ENCODE data around the gene ALG11.

The ALG11 gene

GRCh38 chr13:52011632-52012511 is at the start of gene ALG11:
Gene ALG11 (plus strand): TSS chr13:52012398. CDS start chr13:52012419, 21 bp downstream.
- peak; percentile 99 for ATAC-seq (replicated peaks; ENCODE audit: extremely low read depth, poor library complexity, severe bottlenecking)
- peak within 1 kb of the TSS; percentile 93 for H3K4me3 Mint-ChIP-seq

GRCh38 chr13:51966186-51966585 is 46.0 kb upstream of the ALG11 start:
- no peak for ATAC-seq (replicated peaks; ENCODE audit: extremely low read depth, poor library complexity, severe bottlenecking)
- Mint-ChIP-seq H3K27me3 (no peaks in the 10 kb centered on the region), H3K9me3 (no peaks in the 10 kb centered on the region), H3K4me1 (peaks cover 13% of the 10 kb centered on the region), H3K4me3 (no peak overlapping the region), H3K27ac (ENCODE audit: low read depth) (no peak overlapping the region), H3K36me3 (ENCODE audit: insufficient read depth) (peaks cover 1% of the 10 kb centered on the region)
- DNase-seq (ENCODE audit: low spot score in 2 of 2): no peak

More at GRCh38 chr13:52011632-52012511, at the start of gene ALG11:
- H3K27ac Mint-ChIP-seq (ENCODE audit: low read depth): peak within 1 kb of the TSS; percentile 95
- H3K4me1 Mint-ChIP-seq: peaks cover 34% of the 10 kb centered on the region
- H3K9me3 Mint-ChIP-seq: no peaks in the 10 kb centered on the region
- peaks cover 12% of the 10 kb centered on the region for H3K36me3 Mint-ChIP-seq (ENCODE audit: insufficient read depth)
- peak; percentile 100 for DNase-seq (ENCODE audit: low spot score in 2 of 2)
- H3K27me3 Mint-ChIP-seq: peaks cover 32% of the 10 kb centered on the region

GRCh38 chr13:51967482-51968446 is 44.4 kb upstream of the ALG11 start:
- H3K36me3 Mint-ChIP-seq (ENCODE audit: insufficient read depth): peaks cover 1% of the 10 kb centered on the region
- no peak for DNase-seq (ENCODE audit: low spot score in 2 of 2)
- H3K9me3 Mint-ChIP-seq: no peaks in the 10 kb centered on the region
- H3K27ac Mint-ChIP-seq (ENCODE audit: low read depth): no peak overlapping the region
- peaks cover 13% of the 10 kb centered on the region for H3K4me1 Mint-ChIP-seq
- no peak for ATAC-seq (replicated peaks; ENCODE audit: extremely low read depth, poor library complexity, severe bottlenecking)
- no peak overlapping the region for H3K4me3 Mint-ChIP-seq
- H3K27me3 Mint-ChIP-seq: no peaks in the 10 kb centered on the region

GRCh38 chr13:51970349-51970748 is 41.8 kb upstream of the ALG11 start:
- no peak for DNase-seq (ENCODE audit: low spot score in 2 of 2)
- Mint-ChIP-seq H3K4me1 (peaks cover 13% of the 10 kb centered on the region), H3K27me3 (no peaks in the 10 kb centered on the region), H3K4me3 (no peak overlapping the region), H3K36me3 (ENCODE audit: insufficient read depth) (no peaks in the 10 kb centered on the region), H3K27ac (ENCODE audit: low read depth) (no peak overlapping the region), H3K9me3 (no peaks in the 10 kb centered on the region)
- no peak for ATAC-seq (replicated peaks; ENCODE audit: extremely low read depth, poor library complexity, severe bottlenecking)

- ATAC-seq (replicated peaks; ENCODE audit: extremely low read depth, poor library complexity, severe bottlenecking): no peak
- Mint-ChIP-seq H3K27ac (ENCODE audit: low read depth) (no peak overlapping the region), H3K36me3 (ENCODE audit: insufficient read depth) (no peaks in the 10 kb centered on the region), H3K4me3 (no peak overlapping the region), H3K27me3 (no peaks in the 10 kb centered on the region), H3K4me1 (peaks cover 8% of the 10 kb centered on the region), H3K9me3 (no peaks in the 10 kb centered on the region)
- no peak for DNase-seq (ENCODE audit: low spot score in 2 of 2)
These were observed 40.4 kb upstream of the ALG11 start for GRCh38 chr13:51971520-51972426.

- H3K27ac Mint-ChIP-seq (ENCODE audit: low read depth): no peak overlapping the region
- no peaks in the 10 kb centered on the region for H3K36me3 Mint-ChIP-seq (ENCODE audit: insufficient read depth)
- DNase-seq (ENCODE audit: low spot score in 2 of 2): no peak
- no peak for ATAC-seq (replicated peaks; ENCODE audit: extremely low read depth, poor library complexity, severe bottlenecking)
- no peaks in the 10 kb centered on the region for H3K9me3 Mint-ChIP-seq
- no peak overlapping the region for H3K4me3 Mint-ChIP-seq
- no peaks in the 10 kb centered on the region for H3K4me1 Mint-ChIP-seq
- H3K27me3 Mint-ChIP-seq: no peaks in the 10 kb centered on the region
These were observed 37.7 kb upstream of the ALG11 start for GRCh38 chr13:51974482-51974881.

GRCh38 chr13:51976423-51976822 is 35.8 kb upstream of the ALG11 start:
- Mint-ChIP-seq H3K27me3 (no peaks in the 10 kb centered on the region), H3K4me3 (no peak overlapping the region), H3K36me3 (ENCODE audit: insufficient read depth) (no peaks in the 10 kb centered on the region), H3K9me3 (no peaks in the 10 kb centered on the region), H3K27ac (ENCODE audit: low read depth) (no peak overlapping the region), H3K4me1 (no peaks in the 10 kb centered on the region)
- DNase-seq (ENCODE audit: low spot score in 2 of 2) (no peak), ATAC-seq (replicated peaks; ENCODE audit: extremely low read depth, poor library complexity, severe bottlenecking) (no peak)

- Mint-ChIP-seq H3K9me3 (no peaks in the 10 kb centered on the region), H3K4me1 (no peaks in the 10 kb centered on the region), H3K36me3 (ENCODE audit: insufficient read depth) (no peaks in the 10 kb centered on the region), H3K4me3 (no peak overlapping the region), H3K27me3 (no peaks in the 10 kb centered on the region), H3K27ac (ENCODE audit: low read depth) (no peak overlapping the region)
- ATAC-seq (replicated peaks; ENCODE audit: extremely low read depth, poor library complexity, severe bottlenecking) (no peak), DNase-seq (ENCODE audit: low spot score in 2 of 2) (no peak)
These were observed 35.3 kb upstream of the ALG11 start for GRCh38 chr13:51976890-51977289.

- H3K9me3 Mint-ChIP-seq: no peaks in the 10 kb centered on the region
- no peaks in the 10 kb centered on the region for H3K27me3 Mint-ChIP-seq
- no peak overlapping the region for H3K4me3 Mint-ChIP-seq
- ATAC-seq (replicated peaks; ENCODE audit: extremely low read depth, poor library complexity, severe bottlenecking): no peak
- H3K27ac Mint-ChIP-seq (ENCODE audit: low read depth): no peak overlapping the region
- DNase-seq (ENCODE audit: low spot score in 2 of 2): no peak
- H3K36me3 Mint-ChIP-seq (ENCODE audit: insufficient read depth): no peaks in the 10 kb centered on the region
- H3K4me1 Mint-ChIP-seq: no peaks in the 10 kb centered on the region
These were observed 34.6 kb upstream of the ALG11 start for GRCh38 chr13:51977625-51978024.

GRCh38 chr13:51978796-51979556 is 33.2 kb upstream of the ALG11 start:
- Mint-ChIP-seq H3K36me3 (ENCODE audit: insufficient read depth) (no peaks in the 10 kb centered on the region), H3K4me3 (no peak overlapping the region), H3K27ac (ENCODE audit: low read depth) (no peak overlapping the region), H3K27me3 (peaks cover 8% of the 10 kb centered on the region), H3K9me3 (no peaks in the 10 kb centered on the region), H3K4me1 (no peaks in the 10 kb centered on the region)
- no peak for ATAC-seq (replicated peaks; ENCODE audit: extremely low read depth, poor library complexity, severe bottlenecking)
- DNase-seq (ENCODE audit: low spot score in 2 of 2): no peak

- no peak for ATAC-seq (replicated peaks; ENCODE audit: extremely low read depth, poor library complexity, severe bottlenecking)
- no peak overlapping the region for H3K27ac Mint-ChIP-seq (ENCODE audit: low read depth)
- DNase-seq (ENCODE audit: low spot score in 2 of 2): no peak
- no peak overlapping the region for H3K4me3 Mint-ChIP-seq
- H3K27me3 Mint-ChIP-seq: peaks cover 27% of the 10 kb centered on the region
- no peaks in the 10 kb centered on the region for H3K4me1 Mint-ChIP-seq
- no peaks in the 10 kb centered on the region for H3K9me3 Mint-ChIP-seq
- no peaks in the 10 kb centered on the region for H3K36me3 Mint-ChIP-seq (ENCODE audit: insufficient read depth)
These were observed 31.3 kb upstream of the ALG11 start for GRCh38 chr13:51980908-51981307.

Data from central memory CD8-positive, alpha-beta T cell (primary cell).